HG03571 (cell line): ENCODE measurements around the gene CIAO3.
"Not testable (repeated sequence)": the region's sequence is repeated elsewhere in the genome, so short reads cannot be mapped to it uniquely, and the experiment has no call there.

ENCODE experiments used
- ATAC-seq: cut with Tn5 transposase; IDR thresholded peaks from one replicate; pipeline ENCODE4 v1.9.1; 2021; ENCODE audit not compliant: unreplicated experiment

The CIAO3 gene

DNA sequence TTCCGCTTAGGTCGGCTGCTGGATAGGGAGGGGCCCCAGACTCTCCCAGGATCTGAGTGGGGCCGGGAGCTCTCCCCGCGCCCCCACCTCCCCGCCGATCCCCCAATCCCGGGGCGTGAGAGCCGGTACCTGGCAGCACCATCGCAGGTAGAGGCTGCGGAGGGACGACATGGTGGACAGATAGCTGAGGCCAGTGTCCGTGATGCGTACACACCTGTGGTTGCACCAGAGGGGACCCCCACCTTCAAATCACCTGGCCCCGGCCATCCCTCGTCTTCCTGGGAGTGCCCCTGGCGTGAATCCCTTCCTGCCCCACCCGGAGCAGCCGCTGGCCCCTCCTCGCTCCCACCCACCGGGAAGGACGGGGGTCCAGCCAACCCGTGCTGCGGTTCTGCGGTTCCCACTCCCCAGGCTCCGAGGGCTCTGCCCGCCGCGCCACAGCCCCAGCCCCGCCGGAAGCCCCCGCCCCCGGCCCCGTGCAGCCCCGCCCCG, 45.9 kb downstream of the CIAO3 start:
- ATAC-seq, result no peak

GRCh38 chr16:694187-694862, 46.5 kb downstream of the CIAO3 start:
- ATAC-seq, result no peak

DNA sequence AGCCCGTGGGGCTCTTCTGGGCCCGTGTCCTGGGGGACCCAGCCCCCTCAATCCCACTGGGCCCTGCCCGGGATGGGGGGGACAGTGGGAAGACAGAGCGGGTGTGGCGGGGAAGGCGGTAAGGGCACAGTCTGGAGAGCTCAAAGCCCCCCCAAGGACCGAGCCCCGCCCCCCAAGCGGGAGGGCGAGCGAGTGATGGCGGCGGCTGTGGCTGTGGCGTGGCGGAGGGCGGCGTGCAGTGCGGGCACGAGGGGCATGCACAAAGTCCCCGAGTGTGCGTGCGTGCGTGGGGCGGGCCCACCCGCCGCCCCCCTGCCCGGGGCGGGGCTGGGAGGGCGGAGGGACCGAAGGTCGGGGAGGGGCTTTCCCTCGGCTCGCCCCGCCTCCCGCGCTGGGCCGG, 47.0 kb downstream of the CIAO3 start:
- ATAC-seq, result no peak

GRCh38 chr16:693364-693763, 47.4 kb downstream of the CIAO3 start:
- no peak for ATAC-seq

DNA sequence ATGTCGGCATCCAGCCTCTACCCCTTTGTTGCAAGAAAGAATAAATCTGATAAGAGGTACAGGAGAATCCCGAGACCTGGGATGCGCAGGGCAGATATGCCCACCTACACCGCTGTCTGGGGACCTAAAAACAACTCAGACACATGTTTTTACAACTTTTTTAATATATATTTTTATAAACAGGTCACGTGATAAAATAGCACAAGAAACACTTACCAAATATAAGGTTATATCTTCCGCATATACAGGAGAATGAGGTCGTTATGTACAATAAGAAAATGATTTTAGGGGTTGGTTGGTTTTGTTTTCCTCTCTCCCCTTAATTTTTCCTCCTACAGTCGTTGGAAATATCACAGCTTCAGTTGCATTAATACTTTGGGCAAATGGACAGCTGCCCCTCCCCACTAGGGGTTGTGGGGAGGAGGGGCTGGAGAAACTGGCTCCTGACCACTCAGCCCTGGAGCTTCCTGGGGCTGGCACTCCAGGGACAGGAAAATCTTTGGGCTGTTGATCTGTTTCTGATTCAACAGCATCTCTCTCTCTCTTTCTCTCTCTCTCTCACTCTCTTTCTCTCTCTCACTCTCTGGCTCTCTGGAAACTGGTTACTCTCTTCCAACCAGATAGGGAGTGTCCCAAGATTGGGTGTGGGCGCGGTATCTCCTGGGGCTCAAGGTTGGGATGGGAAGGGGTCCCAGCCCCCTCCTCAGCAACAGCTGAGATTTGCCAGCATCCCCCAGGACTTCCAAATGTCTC, 48.3 kb downstream of the CIAO3 start:
- ATAC-seq, result no peak

- not testable (repeated sequence) for ATAC-seq
These were observed 49.6 kb downstream of the CIAO3 start for GRCh38 chr16:691242-691641.

GRCh38 chr16:689175-689897, 51.5 kb downstream of the CIAO3 start:
- ATAC-seq, result no peak

DNA sequence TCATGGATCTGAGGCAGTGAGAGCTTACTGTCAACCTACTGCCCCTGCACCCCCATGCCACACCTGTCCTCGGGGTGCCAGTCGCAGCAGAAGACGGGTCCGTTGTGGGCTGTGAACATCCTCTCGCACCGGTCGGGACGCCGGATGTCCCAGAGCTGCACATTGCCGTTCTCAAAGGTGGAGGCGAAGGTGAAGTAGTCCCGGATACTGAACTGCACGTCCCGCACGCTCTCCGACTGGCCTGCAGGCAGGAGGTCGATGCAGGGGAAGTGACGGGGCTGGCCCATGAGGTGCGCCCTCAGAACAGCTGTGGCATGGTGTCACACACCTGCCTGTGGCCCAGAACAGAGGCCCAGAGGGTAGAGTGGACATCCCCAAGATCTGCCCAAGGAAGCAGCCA, 53.3 kb downstream of the CIAO3 start:
- ATAC-seq, result no peak

- no peak for ATAC-seq
These were observed 54.1 kb downstream of the CIAO3 start for GRCh38 chr16:686459-687260.

DNA sequence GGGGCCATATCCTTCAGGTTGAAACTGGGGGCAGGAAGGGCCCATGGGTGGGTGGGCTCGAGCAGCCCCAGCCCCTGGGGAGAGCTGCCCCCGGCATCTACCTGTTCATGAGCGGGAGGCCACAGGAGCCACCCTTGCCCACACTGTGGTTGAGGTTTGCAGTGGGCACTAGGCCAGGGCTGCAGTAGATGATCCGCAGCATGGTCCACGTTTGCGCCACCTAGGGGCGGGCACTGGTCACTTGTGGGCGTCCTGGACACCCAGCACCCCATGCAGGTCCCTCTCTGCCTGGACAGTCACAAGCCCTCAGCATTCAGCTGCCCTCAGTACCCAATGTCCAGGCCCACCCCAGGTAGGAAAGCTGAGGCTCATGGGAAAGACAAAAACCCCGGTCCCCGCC, 54.8 kb downstream of the CIAO3 start:
- ATAC-seq, result no peak

DNA sequence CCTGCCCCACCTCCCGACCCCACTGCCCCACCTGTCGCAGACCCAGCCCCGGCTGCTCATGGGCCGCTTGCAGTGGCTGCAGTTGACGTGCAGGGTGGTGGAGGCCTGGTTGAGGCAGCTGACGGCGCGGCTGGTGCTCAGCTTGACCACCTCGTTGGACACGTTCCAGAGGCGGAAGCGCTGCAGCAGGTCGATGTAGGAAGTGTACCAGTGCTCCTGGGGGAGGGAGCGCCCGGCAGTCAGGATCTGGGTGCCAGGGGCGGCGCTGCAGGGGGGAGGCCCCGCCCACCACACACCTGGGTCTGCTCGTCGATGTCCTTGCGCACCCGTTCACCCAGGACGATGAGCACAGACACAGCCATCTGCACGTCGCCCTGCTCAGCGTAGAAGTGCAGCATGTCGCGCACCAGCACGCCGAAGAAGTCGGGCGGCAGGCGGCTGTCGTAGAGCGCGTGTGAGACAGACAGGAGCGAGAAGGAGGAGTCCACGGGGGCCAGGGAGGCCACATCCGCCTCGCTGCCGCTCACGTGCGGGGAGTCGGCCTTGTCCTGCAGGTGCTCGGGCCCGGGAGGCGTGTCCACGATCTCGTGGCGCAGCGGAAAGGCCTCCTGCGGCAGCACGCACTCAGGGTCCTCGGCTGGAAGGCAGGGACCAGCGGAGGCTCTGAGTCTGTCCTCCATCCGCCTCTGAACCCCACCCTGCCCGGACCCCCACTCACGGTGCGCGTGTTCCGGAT, 55.7 kb downstream of the CIAO3 start:
- no peak for ATAC-seq

DNA sequence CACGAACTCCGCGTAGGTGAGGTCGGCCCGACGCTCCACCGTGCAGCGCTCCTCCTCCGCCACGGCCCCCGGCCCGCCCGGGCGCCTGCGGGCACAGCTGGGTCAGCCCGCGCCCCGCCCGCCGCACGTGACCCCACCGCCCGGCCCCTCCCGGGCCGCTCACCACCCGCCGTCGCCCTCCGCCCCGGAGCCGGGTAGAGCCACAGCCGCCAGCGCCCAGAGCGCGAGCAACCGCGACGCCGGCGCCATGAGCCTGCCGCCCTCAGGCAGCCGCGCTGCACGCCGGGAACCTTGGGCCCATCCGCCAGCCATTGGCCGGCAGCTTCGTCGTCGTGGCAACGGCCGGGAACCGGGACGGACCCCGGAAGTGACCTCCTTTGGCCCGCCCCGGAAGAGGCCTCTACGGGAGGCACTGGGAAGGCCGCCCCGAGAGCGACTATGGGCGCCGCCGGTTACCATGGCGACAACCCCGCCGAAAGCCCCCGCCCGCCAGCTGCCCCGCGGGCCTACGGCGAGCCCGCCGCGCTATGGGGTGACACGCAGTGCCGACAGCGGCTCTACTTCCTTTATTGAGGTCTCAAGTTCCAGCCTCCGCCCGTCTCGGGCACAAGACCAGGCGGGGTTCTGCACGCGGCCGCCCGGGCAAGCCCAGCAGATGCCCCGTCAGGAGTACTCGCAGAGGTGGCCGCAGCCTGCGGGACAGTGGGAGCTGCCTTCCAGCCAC, 56.6 kb downstream of the CIAO3 start, which contains the start of gene JMJD8:
Gene JMJD8, minus strand, starts transcription at position 264 of the 724 bp plus-strand sequence. Its CDS starts 15 bp downstream, at position 249.
- ATAC-seq, result peak; percentile 46

DNA sequence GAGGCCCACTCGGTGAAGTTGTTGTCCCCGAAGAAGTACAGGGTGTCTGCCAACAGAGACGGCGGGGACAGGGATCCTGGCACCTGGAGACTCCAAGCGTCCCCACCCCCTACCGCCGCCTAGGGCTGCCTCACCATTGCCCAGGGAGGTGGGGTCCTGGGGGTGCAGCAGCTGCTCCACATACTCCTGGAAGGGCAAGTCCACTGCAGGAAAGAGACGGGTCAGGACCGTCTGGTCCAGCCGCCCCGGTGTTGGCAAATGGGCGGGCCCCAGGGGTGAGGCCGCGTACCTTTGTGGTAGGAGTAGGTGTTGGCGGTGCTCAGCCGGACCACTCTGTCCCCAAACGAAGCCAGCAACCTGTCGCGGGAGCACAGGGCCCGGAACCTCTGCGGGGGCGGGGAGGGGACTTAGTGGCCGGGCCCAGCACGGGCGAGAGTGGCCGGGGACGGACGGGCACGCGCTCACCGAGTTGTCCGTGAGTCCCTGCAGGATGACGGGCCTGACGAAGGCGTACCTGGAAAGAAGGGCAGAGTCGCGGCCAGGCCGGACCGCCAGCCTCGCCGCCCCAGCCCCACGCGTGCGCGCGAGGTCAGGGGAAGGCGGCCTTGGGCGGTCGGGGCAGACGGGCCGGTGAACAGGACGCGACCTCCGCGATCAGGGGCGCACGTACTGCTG, 57.3 kb downstream of the CIAO3 start:
- no peak for ATAC-seq

DNA sequence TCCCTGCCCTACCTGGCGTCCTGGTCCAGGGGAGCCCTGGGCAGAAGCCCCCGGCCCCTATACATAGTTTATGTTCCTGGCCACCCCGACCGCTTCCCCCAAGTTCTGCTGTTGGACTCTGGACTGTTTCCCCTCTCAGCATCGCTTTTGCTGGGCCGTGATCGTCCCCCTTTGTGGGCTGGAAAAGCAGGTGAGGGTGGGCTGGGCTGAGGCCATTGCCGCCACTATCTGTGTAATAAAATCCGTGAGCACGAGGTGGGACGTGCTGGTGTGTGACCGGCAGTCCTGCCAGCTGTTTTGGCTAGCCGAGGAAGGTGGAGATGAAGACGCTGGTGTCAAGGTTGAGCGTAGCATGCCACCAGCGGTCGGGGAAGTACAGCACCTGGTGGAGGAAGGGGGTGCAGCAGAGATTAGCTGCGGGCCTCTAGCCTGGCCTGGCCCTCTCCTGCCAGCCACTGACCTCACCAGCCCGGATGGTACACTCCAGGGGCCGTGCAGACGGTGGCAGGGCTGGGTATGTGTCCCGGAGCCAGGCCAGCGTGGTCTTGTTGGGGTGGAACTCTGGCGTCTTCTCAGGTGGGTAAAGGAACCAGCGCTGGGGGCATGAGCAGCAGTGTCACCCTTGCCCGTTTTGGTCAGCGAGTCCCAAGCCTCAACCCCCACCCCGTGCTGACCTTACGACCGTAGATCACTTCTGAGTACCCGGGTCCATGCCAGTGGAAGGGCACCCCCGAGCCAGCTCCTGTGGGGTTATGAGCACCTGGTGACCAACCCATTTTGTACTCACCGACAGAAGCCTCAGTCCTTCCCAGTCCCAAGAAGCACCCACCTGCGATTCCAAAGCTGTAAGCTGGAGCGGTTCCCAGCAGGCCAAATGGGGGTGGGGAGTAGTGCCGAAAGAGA, 58.1 kb downstream of the CIAO3 start:
- ATAC-seq, result no peak

GRCh38 chr16:681746-682427, 58.9 kb downstream of the CIAO3 start:
- no peak for ATAC-seq

GRCh38 chr16:680967-681745, 59.6 kb downstream of the CIAO3 start:
- ATAC-seq, result no peak

- ATAC-seq, result no peak
These were observed 60.2 kb downstream of the CIAO3 start for GRCh38 chr16:680625-680945.
